Stimulated activated CD4-positive, alpha-beta T cell treated with anti-CD3 and anti-CD28 coated beads, Interleukin-15, amount 100 ng/mL, for 24 hours (primary cell): ENCODE data around the gene STK32A.

ENCODE experiments used
- DNase-seq: peaks from one replicate; pipeline ENCODE4 v3.0.0-alpha.2; 2020

The STK32A gene

DNA sequence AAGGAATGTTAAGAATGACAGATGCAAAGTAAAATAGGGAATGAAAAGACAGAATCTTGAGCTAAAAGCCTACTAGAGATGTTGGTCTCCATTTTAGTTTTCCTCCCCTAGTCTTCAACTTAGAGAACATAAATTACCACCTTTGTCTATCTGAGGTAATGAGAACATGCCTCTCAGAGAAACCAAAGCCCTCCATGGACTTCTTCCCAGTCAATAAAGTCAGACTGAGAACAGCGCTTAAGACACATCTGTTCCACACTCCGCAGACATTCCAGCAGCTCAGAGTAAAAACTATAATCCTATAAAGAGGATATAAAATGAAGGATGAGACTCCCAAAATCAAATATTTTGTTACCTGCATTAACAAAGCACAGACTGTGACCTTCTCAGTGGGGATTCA lies 195.8 kb downstream of the STK32A start:
- DNase-seq = no peak

DNA sequence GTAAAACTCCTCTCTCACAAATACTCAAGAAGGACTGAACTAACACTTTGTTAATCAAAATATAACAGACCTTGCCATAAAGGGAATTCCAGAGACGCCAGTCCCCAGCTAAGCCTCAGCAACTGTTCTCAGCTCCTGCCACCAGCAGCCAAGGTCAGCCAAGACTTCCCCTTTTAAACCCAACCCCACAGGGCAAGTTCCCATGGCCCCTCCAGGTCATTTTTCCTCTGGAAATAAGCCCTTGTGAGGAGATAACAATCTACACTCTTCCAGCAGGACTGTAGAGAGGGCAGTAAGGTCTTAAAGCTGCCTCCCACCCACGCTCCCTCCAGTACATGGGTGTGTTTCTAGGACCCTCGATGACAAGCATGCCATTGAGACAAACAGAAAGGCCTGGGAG lies 196.8 kb downstream of the STK32A start:
- DNase-seq = no peak

DNA sequence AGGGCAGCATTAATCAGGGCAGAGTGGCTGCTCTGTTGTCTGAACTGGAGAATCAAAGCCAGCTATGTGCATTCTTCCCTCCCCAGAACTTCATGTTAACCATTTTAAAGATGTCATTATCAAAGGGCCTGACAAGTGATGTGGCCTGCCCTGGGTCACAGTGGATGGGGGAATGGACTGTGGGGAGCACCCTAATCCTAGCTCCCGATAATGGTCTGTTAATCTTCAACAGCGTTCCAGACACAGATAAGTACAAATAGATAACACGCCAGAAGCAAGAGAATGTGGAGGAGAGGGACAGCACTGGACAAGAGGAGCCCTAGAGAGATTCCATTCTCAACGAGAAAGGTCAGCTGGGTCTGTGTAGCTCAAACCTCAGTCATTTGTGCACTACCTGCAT lies 197.5 kb downstream of the STK32A start:
- DNase-seq = no peak

DNA sequence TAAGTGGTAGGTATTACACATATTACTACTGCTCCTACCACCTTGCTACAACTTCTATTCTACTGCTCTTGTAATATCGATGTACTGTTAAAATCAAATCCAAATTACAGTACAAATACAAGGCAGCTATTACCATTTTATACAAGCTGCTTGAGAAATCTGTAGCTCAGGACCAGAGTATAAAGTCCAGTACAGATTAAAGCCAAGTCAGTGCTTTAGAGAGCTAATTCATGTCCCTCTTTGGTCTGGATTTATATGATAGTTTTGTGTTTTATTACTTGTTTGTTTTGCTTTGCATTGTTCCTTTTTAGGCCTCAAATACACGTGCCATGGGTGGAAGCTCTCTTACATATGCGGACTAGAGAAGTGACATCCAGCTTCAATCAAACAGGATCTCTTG lies 199.2 kb downstream of the STK32A start:
- DNase-seq = no peak

DNA sequence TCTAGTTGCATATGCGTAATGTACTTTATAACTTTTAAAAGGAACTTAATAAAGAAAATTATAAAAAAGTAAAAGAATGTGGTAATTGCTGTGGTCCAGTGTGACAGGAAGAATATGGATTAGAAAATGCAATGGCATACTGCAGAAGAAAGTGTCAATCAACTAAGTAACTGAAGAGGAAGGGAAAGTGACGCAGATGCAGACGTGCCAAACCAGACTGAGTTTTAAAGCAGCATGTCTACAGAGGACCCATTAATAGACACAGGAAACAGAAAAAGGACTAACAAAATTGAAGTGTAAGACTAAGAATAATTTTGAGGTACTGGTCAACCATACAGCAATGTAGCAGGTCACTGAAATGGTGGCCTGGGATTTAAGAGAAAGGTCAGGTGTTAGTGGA lies 201.8 kb downstream of the STK32A start:
- DNase-seq = no peak

DNA sequence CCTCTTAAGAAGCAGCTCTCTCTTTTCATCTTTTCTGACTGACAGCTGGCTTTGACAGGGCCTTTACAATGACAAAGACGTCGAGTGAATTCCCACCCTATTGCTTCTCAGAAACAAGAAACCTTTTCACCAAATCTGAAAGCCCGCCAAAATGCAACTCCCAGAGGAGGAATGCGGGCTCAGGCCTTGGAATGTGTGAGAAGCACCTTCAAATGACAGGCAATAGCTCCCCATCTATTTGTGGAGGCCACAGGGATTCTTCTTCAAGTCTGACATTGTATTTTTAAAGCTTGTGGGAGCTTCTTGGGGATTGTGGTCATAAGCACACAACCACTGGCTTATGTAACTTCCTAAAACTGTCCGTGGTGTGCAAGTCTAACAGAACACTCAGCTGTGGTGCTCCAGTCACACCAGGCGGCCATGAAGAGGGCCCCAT lies 202.4 kb downstream of the STK32A start:
- DNase-seq = no peak
